Ishikawa (cell line): ENCODE data around the gene MRPL36.

Experiments
- CEBPB ChIP-seq: IDR thresholded peaks from 2 replicates; pipeline ENCODE4 v1.6.1; 2012
- CREB1 ChIP-seq: IDR thresholded peaks from 2 replicates; pipeline ENCODE4 v1.6.1; 2012; ENCODE audit warnings: low read depth
- EGR1 ChIP-seq: IDR thresholded peaks from 2 replicates; pipeline ENCODE4 v1.6.1; 2012
- EP300 ChIP-seq: IDR thresholded peaks from 2 replicates; pipeline ENCODE4 v1.6.1; 2012; ENCODE audit warnings: borderline replicate concordance
- FOXM1 ChIP-seq: IDR thresholded peaks from 2 replicates; pipeline ENCODE4 v1.6.1; 2012; ENCODE audit warnings: low read depth, borderline replicate concordance
- MAX ChIP-seq: IDR thresholded peaks from 2 replicates; pipeline ENCODE4 v1.6.1; 2012
- NFIC ChIP-seq: IDR thresholded peaks from 2 replicates; pipeline ENCODE4 v1.6.1; 2012
- RAD21 ChIP-seq: IDR thresholded peaks from 2 replicates; pipeline ENCODE4 v1.6.1; 2012; ENCODE audit warnings: low read depth
- REST ChIP-seq: IDR thresholded peaks from 2 replicates; pipeline ENCODE4 v1.6.1; 2012; ENCODE audit warnings: low read depth, mild to moderate bottlenecking
- TAF1 ChIP-seq: IDR thresholded peaks from 2 replicates; pipeline ENCODE4 v1.6.1; 2012; ENCODE audit warnings: low read depth, mild to moderate bottlenecking
- TCF12 ChIP-seq: IDR thresholded peaks from 2 replicates; pipeline ENCODE4 v1.6.1; 2012; ENCODE audit warnings: low read depth
- TEAD4 ChIP-seq: IDR thresholded peaks from 2 replicates; pipeline ENCODE4 v1.6.1; 2012
- USF1 ChIP-seq: IDR thresholded peaks from 2 replicates; pipeline ENCODE4 v1.6.1; 2012
- YY1 ChIP-seq: IDR thresholded peaks from 2 replicates; pipeline ENCODE4 v1.6.1; 2012; ENCODE audit warnings: low read depth
- ZBTB7A ChIP-seq: IDR thresholded peaks from 2 replicates; pipeline ENCODE4 v1.6.1; 2012; ENCODE audit warnings: low read depth

MRPL36 gene

GRCh38 chr5:1799602-1800471 is at the start of gene MRPL36:
Gene MRPL36 (minus strand): TSS chr5:1799837. CDS start chr5:1798935, 902 bp downstream.
- TF ChIP-seq CREB1 (no peak), MAX (peak; percentile 86), EGR1 (peak; percentile 34; the same call in 1 of the 2 replicates), USF1 (peak; percentile 98), REST (no peak), RAD21 (no peak), NFIC (no peak), FOXM1 (no peak), CEBPB (no peak), TCF12 (no peak), EP300 (no peak), TAF1 (peak; percentile 76; the same call in 1 of the 2 replicates), YY1 (peak; percentile 99), ZBTB7A (peak; percentile 75; the same call in 1 of the 2 replicates), TEAD4 (no peak)

- TF ChIP-seq REST (no peak), CEBPB (no peak)
These were observed 48.0 kb upstream of the MRPL36 start for GRCh38 chr5:1847611-1848010.

- TF ChIP-seq TAF1 (no peak), FOXM1 (no peak), CEBPB (no peak), YY1 (no peak), MAX (no peak), ZBTB7A (no peak), RAD21 (no peak), NFIC (no peak), EGR1 (no peak), CREB1 (no peak), TCF12 (no peak), TEAD4 (no peak), USF1 (no peak), EP300 (no peak), REST (no peak)
These were observed 47.4 kb upstream of the MRPL36 start for GRCh38 chr5:1847056-1847455.

GRCh38 chr5:1846583-1846982 is 46.9 kb upstream of the MRPL36 start:
- TF ChIP-seq USF1: no peak
